HG03045 (cell line): ENCODE measurements around the gene RCVRN.

Experiments
- ATAC-seq: cut with Tn5 transposase; IDR thresholded peaks from one replicate; pipeline ENCODE4 v1.9.1; 2021; ENCODE audit warnings: mild to moderate bottlenecking, moderate library complexity; ENCODE audit not compliant: unreplicated experiment

The RCVRN gene

GRCh38 chr17:9905078-9905415 lies at the start of gene RCVRN:
TSS of gene RCVRN (minus strand) at chr17:9905271. CDS start at chr17:9905180, 91 bp downstream.
- no peak for ATAC-seq

DNA sequence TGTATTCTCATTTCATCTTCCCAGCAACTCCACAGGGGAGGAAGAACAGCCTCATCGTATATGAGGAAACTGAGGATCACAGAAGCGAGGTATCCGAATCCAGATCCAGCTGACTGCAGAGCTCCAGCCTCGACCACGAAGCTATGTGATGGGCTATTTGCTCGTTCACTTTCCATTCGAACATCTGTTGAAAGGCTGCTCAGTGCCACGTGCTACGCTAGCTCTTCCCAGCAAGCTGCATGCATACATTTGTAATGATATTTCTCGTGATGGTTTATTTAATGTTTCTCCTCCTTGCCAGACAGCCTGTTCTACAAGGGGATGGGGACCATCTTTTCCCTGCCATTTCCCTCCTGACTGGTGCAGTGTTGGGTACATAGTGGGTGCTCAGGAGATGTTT lies 48.4 kb upstream of the RCVRN start:
- no peak for ATAC-seq

- no peak for ATAC-seq
Observed at GRCh38 chr17:9951803-9952202, 46.7 kb upstream of the RCVRN start.

- no peak for ATAC-seq
Observed at GRCh38 chr17:9948928-9949327, 43.9 kb upstream of the RCVRN start.

DNA sequence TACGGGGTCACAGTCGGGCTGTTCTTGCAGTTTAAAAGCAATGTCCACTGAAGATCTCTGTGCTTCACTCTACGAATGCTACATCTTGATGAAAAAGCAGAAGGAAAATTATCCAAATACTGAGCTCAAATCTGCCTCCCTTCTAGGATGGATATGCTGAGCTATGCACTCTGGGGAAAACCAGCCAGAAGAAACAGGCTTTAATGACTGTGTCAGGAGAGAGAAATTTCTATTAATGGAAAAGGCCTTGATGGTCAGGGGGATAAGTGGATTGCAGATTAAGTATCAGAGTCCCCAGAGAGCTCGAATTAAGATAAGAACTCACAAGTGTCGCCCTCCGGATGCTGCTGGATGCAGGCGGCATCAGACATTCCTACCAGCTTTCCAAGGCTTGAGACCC lies 39.6 kb upstream of the RCVRN start:
- ATAC-seq = no peak

GRCh38 chr17:9943343-9943742 lies 38.3 kb upstream of the RCVRN start:
- no peak for ATAC-seq

DNA sequence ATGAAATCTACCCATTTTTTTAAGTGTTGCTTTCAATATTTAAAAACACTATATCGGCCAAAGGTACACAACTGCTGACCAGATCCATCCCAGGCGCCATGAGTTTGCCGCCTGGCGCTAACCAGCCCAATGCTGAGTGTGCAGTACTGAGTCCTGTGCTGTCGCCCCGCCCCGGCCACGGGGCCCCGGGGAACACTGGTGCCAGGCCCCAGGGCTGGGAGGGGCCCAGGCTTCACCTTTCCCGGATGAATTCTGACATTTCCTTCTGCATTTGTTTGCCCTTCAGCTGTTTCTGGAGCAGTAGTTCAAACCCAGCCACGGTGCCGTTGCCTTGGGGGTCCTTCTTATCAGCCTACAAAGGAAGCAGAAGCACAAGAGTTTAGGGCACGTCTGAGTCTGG lies 37.8 kb upstream of the RCVRN start:
- no peak for ATAC-seq

DNA sequence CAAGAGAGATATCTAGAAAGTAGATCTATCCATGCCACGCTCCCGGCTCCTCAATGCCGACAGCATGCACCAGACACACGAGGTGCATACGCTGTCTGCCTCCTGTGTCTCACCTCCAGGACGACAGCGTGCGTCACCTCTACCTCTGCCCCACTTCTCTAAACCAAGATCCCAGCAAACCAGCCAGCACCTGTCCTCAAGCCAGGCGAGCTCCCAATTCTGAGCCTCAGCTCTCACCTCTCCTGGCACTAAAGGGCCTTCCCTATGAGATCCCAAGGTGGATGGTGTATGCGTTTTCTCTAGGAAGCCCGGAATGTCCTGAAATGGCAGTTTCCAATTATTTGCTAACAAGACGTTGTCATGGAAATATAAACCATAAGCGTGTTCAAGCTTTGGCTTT lies 36.2 kb upstream of the RCVRN start:
- ATAC-seq = no peak

- ATAC-seq = no peak
Observed at GRCh38 chr17:9940841-9941240, 35.8 kb upstream of the RCVRN start.

- no peak for ATAC-seq
Observed at GRCh38 chr17:9938764-9939163, 33.7 kb upstream of the RCVRN start.

DNA sequence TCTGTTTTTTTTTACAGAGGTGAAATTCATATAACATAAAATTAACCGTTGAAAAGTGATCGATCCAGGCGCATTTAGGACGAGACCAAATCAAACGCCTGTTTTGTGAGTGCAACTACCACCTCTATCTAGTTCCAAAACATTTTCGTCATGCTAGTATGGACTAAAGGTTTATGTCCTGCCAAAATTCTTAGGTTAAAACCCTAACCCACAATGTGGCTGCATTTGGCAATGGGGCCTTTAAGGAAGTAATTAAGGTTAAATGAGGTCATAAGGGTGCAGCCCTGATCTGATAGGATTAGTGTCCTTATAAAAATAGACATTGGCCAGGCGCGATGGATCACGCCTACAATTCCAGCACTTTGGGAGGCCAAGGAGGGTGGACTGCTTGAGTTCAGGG lies 32.8 kb upstream of the RCVRN start:
- no peak for ATAC-seq

DNA sequence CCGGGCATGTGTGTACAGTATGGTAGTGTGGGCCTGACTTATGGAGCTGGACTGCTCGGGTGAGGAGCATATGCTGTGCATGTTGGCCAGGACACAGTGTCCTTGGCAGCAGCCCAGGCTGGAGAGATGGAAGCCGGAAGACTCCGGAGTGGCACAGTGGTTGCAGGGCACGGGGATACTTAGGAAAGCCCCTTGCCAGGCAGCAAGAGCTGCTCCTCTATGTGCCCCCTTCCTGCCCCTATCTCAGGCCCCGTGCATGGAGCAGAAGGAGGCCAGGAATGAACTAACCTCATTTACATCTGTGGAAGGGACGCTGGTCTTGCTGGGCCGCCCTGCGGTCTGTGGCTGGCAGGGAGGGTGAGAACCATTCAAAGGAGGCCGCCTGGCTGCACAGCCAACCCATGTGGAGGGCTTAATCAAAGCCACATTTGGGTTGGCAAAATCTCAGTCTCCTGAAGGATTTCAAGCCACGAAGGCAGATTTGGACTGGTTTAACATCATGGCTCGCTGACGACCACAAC lies 32.2 kb upstream of the RCVRN start:
- no peak for ATAC-seq

- ATAC-seq = no peak
Observed at GRCh38 chr17:9936095-9936494, 31.0 kb upstream of the RCVRN start.

DNA sequence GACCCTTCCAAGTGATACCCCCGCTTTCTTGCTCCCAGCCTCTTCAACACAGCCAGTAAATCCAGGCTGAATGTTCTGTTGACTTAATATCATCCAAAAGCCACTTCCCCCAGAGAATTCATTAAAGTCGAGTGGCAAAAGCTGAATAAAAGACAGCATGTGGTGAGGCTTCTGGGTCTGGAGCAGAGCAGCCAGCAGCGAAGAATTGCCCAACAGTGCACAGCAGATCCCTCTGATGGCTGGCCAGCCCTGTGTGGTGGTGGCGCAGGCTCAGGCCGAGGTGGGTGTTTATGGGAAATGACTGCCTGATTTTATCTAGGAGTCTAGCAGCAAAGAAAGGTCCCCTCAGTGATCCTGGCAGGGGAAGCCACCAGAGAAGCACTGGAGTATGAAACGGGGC lies 30.3 kb upstream of the RCVRN start:
- no peak for ATAC-seq

DNA sequence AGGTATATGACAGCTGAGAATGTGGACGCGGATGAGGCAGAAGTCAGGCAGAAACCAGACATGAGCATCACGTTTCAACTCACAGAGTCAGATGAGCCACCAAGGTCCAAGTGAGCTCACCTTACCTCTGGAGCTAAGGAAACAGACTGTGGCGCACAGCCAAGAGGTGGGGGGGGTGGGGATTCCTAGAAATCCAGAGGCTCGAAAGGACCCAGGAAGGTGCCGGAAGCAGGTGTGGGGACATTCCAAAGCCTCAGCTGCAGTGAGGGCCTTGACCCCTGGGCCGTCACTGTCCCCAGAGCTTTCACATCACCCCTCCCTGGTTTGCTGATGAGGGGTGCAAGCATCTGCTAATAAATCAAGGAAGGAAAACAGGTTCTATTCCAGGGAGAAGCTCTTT lies 29.3 kb upstream of the RCVRN start:
- no peak for ATAC-seq

- ATAC-seq = no peak
Observed at GRCh38 chr17:9932491-9932890, 27.4 kb upstream of the RCVRN start.

DNA sequence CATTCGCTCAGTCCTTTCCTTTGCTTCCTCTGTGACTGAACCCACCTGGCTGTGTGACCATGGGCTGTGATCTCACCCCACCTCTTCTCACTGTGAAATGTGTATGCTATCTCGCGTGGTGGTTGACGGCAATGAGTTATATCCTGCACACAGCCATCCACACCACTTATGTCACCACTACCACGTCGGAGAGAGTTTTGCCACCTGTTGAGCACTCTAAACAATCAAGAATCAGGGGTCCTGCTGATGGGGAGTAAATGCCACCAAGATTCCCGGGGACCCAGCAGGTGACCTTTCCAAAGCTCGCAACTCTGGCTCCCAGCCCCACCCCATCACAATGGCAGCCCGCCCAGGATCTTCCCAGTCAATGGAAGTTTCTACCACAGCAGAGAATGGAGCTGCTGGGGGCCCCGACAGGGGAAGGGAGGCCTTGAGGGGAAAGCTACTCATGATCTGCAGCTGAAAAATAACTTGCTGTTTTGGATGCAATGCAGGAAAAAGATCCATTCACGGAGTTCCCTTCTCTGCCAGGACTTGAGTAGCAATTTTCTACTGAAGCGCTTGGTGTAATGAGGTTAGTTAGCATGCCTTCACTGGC lies 26.2 kb upstream of the RCVRN start:
- ATAC-seq = no peak

DNA sequence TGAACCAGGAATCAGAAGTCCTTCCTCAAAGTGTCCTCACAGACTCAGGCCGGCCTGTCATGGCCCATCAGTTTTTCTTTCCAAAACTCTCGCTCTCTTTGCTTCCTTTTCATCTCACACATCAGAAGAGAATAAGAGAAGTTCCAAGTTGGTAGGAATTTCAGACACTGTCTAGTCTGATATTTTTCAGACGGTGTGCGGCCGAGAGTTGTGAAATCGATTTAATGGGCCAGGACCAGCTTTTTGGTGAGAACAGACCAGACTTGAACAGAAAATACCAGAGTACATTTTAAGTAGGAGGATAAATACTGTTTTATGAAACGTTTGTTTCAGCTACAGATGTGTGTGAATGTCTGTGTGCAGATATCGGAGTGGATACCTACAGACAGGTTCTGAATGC lies 24.8 kb upstream of the RCVRN start:
- no peak for ATAC-seq

DNA sequence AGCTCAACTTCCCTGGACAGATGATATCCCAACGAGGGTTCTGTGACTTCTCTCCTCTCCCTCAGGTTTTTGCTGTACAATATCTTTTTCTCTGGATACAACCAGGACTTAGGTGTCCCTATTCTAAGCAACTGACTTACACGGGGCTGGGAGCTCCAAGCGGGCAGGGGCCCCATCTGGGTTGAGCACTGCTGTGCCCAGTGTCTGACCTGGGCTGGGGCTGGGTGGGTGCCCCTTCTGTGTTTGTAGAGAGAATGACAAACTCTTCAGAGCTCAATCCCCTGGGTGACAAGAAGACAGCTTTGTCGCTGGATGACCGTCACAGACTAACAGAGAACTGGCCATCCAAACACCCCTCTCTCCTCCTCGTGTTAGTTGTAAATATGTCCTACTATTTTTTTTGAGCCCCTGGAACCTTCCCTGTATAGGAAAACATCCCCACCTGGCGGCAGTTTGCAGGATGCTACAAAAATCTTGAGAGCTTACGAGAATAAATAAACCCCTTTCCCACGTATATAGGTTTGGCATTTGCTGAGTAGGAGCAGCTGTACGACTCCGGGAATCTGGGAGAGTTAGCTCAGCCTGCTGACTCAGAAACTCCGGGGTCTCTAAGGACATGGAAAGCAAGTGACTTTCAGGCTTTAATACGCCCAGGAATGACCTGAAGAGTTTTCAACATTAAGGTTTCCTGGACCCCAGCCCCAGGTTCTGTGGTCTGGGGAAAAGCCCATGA lies 23.7 kb upstream of the RCVRN start:
- ATAC-seq = no peak

GRCh38 chr17:9926150-9926804 lies 21.2 kb upstream of the RCVRN start:
- ATAC-seq = no peak

DNA sequence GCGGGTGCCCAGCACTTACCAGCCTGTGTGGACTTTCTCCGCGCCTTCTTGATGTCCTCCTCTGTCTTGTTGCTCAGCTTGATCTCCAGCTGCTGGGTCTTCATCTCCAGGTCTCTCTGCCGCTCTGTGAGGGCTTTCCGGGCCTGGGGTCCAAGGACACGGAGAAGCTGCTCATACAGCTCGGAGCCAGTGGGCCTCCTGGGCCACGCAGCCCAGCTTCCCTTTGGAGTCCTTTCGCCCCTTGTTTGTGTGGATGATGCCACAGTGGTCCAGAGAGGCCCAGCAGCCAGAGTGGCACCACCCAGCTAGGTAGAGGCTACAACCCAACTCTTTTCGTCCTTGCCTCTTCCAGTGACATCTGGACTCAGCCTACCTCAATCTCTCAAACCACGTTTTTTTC lies 20.4 kb upstream of the RCVRN start:
- no peak for ATAC-seq

GRCh38 chr17:9924735-9925191 lies 19.7 kb upstream of the RCVRN start:
- no peak for ATAC-seq
